A549 (cell line): ENCODE data around the gene LRRC36. TPM values are rescaled to one million over a fixed set of nuclear protein-coding genes. Genes with fewer than 3 reads are reported as not detected.

Source experiments
- ATAC-seq, 2 experiments: fragments of 200-7000 bp in 1 of 2; fragments of >200 bp in 1 of 2; cut with Nextera tagmentation in 1 of 2; cut with Tn5 transposase in 1 of 2; 3 replicates each; pipeline versions ENCODE4 v1.8.0 to v1.9.1; 2018 to 2020; ENCODE audit warnings: mild to moderate bottlenecking in 1 of 2, moderate library complexity in 1 of 2
- CTCF ChIA-PET: fragments of 300-600 bp; sonication (Branson Sonifier 250); formaldehyde crosslinking; extraction: SDS; loops from one replicate; lab custom pipeline; 2021; ENCODE audit warnings: antibody characterized with exemption, inconsistent platforms; lab: Yijun Ruan, JAX
- POLR2A ChIA-PET: fragments of 350-600 bp; formaldehyde crosslinking; extraction: SDS; loops from one replicate; lab custom pipeline; 2021; ENCODE audit warnings: antibody characterized with exemption, inconsistent platforms; lab: Yijun Ruan, JAX
- DNase-seq, 2 experiments: peaks; one replicate each; pipeline versions ENCODE4 v3.0.0 to v3.0.0-alpha.2; 2011 to 2016; ENCODE audit warnings: low read depth in 1 of 2, low spot score in 1 of 2
- FAIRE-seq: peaks from 2 replicates; lab custom pipeline; 2011; peaks lifted over from hg19 to GRCh38; lab: Jason Lieb, UNC
- H3K27ac ChIP-seq, 2 experiments: fragments of >200 bp; sonication (Bioruptor Twin); formaldehyde crosslinking; 3 replicates each; pipeline ENCODE4 v1.5.1; 2016 to 2017
- H3K4me1 ChIP-seq: fragments of >200 bp; sonication (Bioruptor Twin); formaldehyde crosslinking; 3 replicates; pipeline ENCODE4 v1.6.1; 2016
- H3K4me2 ChIP-seq: fragments of >200 bp; sonication (Bioruptor Twin); formaldehyde crosslinking; 3 replicates; pipeline ENCODE4 v1.6.1; 2016
- H3K4me3 ChIP-seq: fragments of >200 bp; sonication (Bioruptor Twin); formaldehyde crosslinking; 3 replicates; pipeline ENCODE4 v1.5.1; 2016
- H3K9me3 ChIP-seq: fragments of >200 bp; sonication (Bioruptor Twin); formaldehyde crosslinking; 3 replicates; pipeline ENCODE4 v1.6.1; 2016
- CBX2 ChIP-seq: fragments of 200-600 bp; sonication (generic); IDR thresholded peaks from 2 replicates; pipeline ENCODE4 v1.6.1; 2016; ENCODE audit warnings: low read depth, mild to moderate bottlenecking, borderline replicate concordance
- CBX8 ChIP-seq: fragments of 200-600 bp; sonication (generic); IDR thresholded peaks from 2 replicates; pipeline ENCODE4 v1.6.1; 2016
- CHD4 ChIP-seq: fragments of 200-600 bp; sonication (generic); IDR thresholded peaks from 2 replicates; pipeline ENCODE4 v1.6.1; 2016; ENCODE audit warnings: antibody characterized with exemption, mild to moderate bottlenecking, borderline replicate concordance
- EHMT2 ChIP-seq: fragments of 200-600 bp; sonication (generic); IDR thresholded peaks from 2 replicates; pipeline ENCODE4 v1.6.1; 2016; ENCODE audit warnings: antibody characterized with exemption, low read depth, mild to moderate bottlenecking, moderate library complexity
- EP300 ChIP-seq, 2 experiments: fragments of >200 bp; sonication (Bioruptor Twin); formaldehyde crosslinking; IDR thresholded peaks; 2 replicates in 1 of 2; 3 replicates in 1 of 2; pipeline ENCODE4 v1.6.1; 2016 to 2017
- ESRRA ChIP-seq: fragments of 150-350 bp; IDR thresholded peaks from 2 replicates; pipeline ENCODE4 v1.6.1; 2014; ENCODE audit warnings: mild to moderate bottlenecking, low read length, borderline replicate concordance
- FOSL2 ChIP-seq, 2 experiments: fragments of 450-650 bp in 1 of 2; fragments of >200 bp in 1 of 2; sonication (Bioruptor Twin) in 1 of 2; formaldehyde crosslinking; IDR thresholded peaks; 2 replicates each; pipeline versions ENCODE4 v1.5.0 to v1.6.1; 2016 to 2020; ENCODE audit warnings: mild to moderate bottlenecking in 1 of 2, moderate library complexity in 1 of 2
- HDAC2 ChIP-seq: fragments of 200-600 bp; sonication (generic); IDR thresholded peaks from 2 replicates; pipeline ENCODE4 v1.6.1; 2016
- HOXA7 ChIP-seq: fragments of 250-450 bp; sonication (Bioruptor Pico); IDR thresholded peaks from 2 replicates; pipeline ENCODE4 v1.5.0; 2020; ENCODE audit warnings: mild to moderate bottlenecking, moderate library complexity
- HOXB13 ChIP-seq: fragments of 250-450 bp; sonication (Bioruptor Pico); IDR thresholded peaks from 2 replicates; pipeline ENCODE4 v1.5.0; 2020; ENCODE audit warnings: low read depth, mild to moderate bottlenecking, moderate library complexity
- JUN ChIP-seq, 2 experiments: fragments of >200 bp; sonication (Bioruptor Twin); formaldehyde crosslinking; IDR thresholded peaks; 2 replicates in 1 of 2; 3 replicates in 1 of 2; pipeline ENCODE4 v1.6.1; 2016 to 2017
- KDM1A ChIP-seq: fragments of 200-600 bp; sonication (generic); IDR thresholded peaks from 2 replicates; pipeline ENCODE4 v1.6.1; 2016; ENCODE audit warnings: low read depth, mild to moderate bottlenecking
- MYC ChIP-seq: IDR thresholded peaks from 2 replicates; pipeline ENCODE4 v1.6.1; 2012; ENCODE audit warnings: mild to moderate bottlenecking, inconsistent platforms, low read length, improper control_type of control experiment, borderline replicate concordance
- POLR2AphosphoS2 ChIP-seq: conservative IDR thresholded peaks from 2 replicates; pipeline ENCODE4 v1.6.1; 2012; ENCODE audit warnings: low read length, improper control_type of control experiment, inconsistent platforms
- RAD21 ChIP-seq, 2 experiments: fragments of >200 bp in 1 of 2; sonication (Bioruptor Twin) in 1 of 2; formaldehyde crosslinking in 1 of 2; IDR thresholded peaks in 1 of 2; conservative IDR thresholded peaks in 1 of 2; 2 replicates in 1 of 2; 3 replicates in 1 of 2; pipeline ENCODE4 v1.6.1; 2012 to 2018; ENCODE audit warnings: inconsistent platforms in 1 of 2
- RCOR1 ChIP-seq: fragments of 150-350 bp; IDR thresholded peaks from 2 replicates; pipeline ENCODE4 v1.6.1; 2014; ENCODE audit warnings: antibody characterized with exemption, low read length, low read depth
- RNF2 ChIP-seq: fragments of 200-600 bp; sonication (generic); IDR thresholded peaks from 2 replicates; pipeline ENCODE4 v1.6.1; 2016; ENCODE audit warnings: low read depth, mild to moderate bottlenecking, antibody characterized with exemption, moderate library complexity, borderline replicate concordance
- SMC3 ChIP-seq: fragments of >200 bp; sonication (Bioruptor Twin); formaldehyde crosslinking; IDR thresholded peaks from 3 replicates; pipeline ENCODE4 v1.6.1; 2018; ENCODE audit warnings: inconsistent platforms
- TFCP2L1 ChIP-seq: fragments of 250-450 bp; sonication (Bioruptor Pico); IDR thresholded peaks from 2 replicates; pipeline ENCODE4 v1.5.0; 2021; ENCODE audit warnings: mild to moderate bottlenecking
- ZFP36 ChIP-seq: fragments of 450-650 bp; IDR thresholded peaks from 2 replicates; pipeline ENCODE4 v1.6.1; 2014; ENCODE audit warnings: borderline replicate concordance; ENCODE audit not compliant: partially characterized antibody
- ZSCAN20 ChIP-seq: fragments of 250-450 bp; sonication (Bioruptor Pico); IDR thresholded peaks from 2 replicates; pipeline ENCODE4 v1.8.0; 2022; ENCODE audit warnings: mild to moderate bottlenecking, moderate library complexity
- WGBS: methylation state at CpG from one replicate; pipeline ENCODE4 v1.1.6; 2017; ENCODE audit errors: missing lambda C conversion rate; 5-methylcytosine and 5-hydroxymethylcytosine counted together
- polyA plus RNA-seq, 4 experiments: library from polyadenylated mRNA; depleted of rRNA in 3 of 4; stranded (reverse); fragments of >200 nt; fragmentation: RNase III in 1 of 4; extraction: RNeasy Plus Mini Kit Qiagen cat#74134 plus additional on column Dnase treatment in 1 of 4; gene quantifications; 2 replicates in 3 of 4; 3 replicates in 1 of 4; pipeline ENCODE4 v1.2.3, GENCODE V29; 2011 to 2017
- TF ChIP-seq, protein P1 (sequence below): fragments of 150-350 bp; IDR thresholded peaks from 2 replicates; pipeline ENCODE4 v1.6.1; 2014; ENCODE audit warnings: low read depth, mild to moderate bottlenecking, low read length
- TF ChIP-seq, protein P2 (sequence below): IDR thresholded peaks from 2 replicates; pipeline ENCODE4 v1.6.1; 2012; ENCODE audit warnings: low read depth, borderline replicate concordance
- TF ChIP-seq, protein P3 (sequence below): fragments of >200 bp; sonication (Bioruptor Twin); formaldehyde crosslinking; IDR thresholded peaks from 3 replicates; pipeline ENCODE4 v1.5.1; 2016
- TF ChIP-seq, protein P4 (sequence below): IDR thresholded peaks from 2 replicates; pipeline ENCODE4 v1.6.1; 2012

Gene LRRC36
- polyA plus RNA-seq, 2 of the 4 experiments (the other 2 are of a cell fraction): 0.48 to 0.57 TPM

DNA sequence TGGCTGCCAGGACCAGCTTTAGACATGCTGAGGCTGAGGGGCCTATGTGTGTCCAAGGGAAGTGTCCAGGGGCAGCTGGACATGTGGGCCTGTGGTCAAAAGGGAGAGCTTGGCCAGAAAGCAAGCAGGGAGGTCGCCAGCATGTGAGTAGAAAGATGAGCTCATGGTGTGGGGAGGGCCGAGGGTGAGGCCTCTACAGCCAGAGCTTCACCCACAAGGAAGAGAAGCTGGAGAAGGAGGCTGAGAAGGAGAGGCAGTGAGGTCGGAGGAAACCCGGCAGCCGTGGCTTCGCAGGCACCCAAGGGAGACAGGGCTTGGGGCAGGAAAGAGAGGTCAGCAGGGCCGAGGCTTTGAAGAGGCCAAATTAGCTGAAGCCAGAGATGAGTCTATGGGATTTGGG is 100.3 kb downstream of the LRRC36 start:
- H3K4me3 ChIP-seq: no peak overlapping the region
- no peak for ATAC-seq
- WGBS: 51% methylated on average over 7 of the region's 7 CpGs
- FAIRE-seq: no peak
- no peaks in the 10 kb centered on the region for H3K9me3 ChIP-seq
- TF ChIP-seq EHMT2 (no peak), HDAC2 (no peak), ZFP36 (no peak), CBX8 (no peak), KDM1A (no peak)
- TF ChIP-seq, protein P1, sequence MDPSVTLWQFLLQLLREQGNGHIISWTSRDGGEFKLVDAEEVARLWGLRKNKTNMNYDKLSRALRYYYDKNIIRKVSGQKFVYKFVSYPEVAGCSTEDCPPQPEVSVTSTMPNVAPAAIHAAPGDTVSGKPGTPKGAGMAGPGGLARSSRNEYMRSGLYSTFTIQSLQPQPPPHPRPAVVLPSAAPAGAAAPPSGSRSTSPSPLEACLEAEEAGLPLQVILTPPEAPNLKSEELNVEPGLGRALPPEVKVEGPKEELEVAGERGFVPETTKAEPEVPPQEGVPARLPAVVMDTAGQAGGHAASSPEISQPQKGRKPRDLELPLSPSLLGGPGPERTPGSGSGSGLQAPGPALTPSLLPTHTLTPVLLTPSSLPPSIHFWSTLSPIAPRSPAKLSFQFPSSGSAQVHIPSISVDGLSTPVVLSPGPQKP: no peak
- TF ChIP-seq, protein P2, sequence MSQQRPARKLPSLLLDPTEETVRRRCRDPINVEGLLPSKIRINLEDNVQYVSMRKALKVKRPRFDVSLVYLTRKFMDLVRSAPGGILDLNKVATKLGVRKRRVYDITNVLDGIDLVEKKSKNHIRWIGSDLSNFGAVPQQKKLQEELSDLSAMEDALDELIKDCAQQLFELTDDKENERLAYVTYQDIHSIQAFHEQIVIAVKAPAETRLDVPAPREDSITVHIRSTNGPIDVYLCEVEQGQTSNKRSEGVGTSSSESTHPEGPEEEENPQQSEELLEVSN: no peak
- TF ChIP-seq, all 56 proteins: peak for 0
- Histone ChIP-seq H3K4me2 (no peak overlapping the region), H3K4me1 (peaks cover 9% of the 10 kb centered on the region; the same call in 2 of the 3 replicates), H3K27ac (no peak overlapping the region)
- no peak for DNase-seq
- POLR2A ChIA-PET: no interaction called here
- CTCF ChIA-PET: interaction anchor here (0.6 to 10.9 kb wide), 27 partner anchors 8 to 238 kb away, joined by 3 to 207 read pairs (median 7); partner anchors contain the start of genes ATP6V0D1, KCTD19, LRRC36 and ZDHHC1

DNA sequence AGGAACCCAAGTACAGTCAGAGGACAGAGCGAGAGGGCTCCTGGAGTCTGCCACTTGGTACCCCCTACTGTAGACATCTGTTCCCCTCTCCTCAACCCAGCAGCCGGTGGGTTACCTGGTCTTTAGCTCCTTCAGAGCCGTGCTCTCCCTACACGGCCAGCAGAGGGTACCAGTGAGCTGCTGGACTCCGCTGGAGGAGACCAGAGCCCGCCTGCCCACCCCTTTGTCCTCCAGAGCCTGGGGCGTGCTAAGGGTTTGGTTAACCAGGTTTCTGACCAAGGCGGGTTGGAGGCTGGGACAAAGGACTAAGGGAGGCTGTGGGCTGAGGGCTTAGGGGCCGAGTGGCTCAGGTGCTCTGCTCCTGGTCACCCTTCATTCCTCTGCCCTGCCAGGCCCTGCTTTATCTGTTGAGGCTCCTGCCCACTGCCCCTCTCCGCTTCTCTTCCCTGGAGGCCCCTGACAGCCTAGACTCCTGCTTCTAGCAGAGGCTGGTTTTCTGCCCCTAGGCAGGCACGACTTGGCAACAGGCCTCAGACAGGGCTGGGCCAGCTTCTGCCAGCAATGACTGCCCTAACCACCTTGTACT is 101.6 kb downstream of the LRRC36 start:
- FAIRE-seq: no peak
- no peak for TF ChIP-seq POLR2AphosphoS2
- TF ChIP-seq RAD21 (conservative IDR thresholded peaks at IDR 0.05 in 1 of 2, IDR thresholded peaks at IDR 0.05 in 1 of 2): peak; percentile 71 to 75
- TF ChIP-seq HOXA7: no peak
- TF ChIP-seq RNF2: no peak
- no peak for TF ChIP-seq RCOR1
- TF ChIP-seq, protein P3, sequence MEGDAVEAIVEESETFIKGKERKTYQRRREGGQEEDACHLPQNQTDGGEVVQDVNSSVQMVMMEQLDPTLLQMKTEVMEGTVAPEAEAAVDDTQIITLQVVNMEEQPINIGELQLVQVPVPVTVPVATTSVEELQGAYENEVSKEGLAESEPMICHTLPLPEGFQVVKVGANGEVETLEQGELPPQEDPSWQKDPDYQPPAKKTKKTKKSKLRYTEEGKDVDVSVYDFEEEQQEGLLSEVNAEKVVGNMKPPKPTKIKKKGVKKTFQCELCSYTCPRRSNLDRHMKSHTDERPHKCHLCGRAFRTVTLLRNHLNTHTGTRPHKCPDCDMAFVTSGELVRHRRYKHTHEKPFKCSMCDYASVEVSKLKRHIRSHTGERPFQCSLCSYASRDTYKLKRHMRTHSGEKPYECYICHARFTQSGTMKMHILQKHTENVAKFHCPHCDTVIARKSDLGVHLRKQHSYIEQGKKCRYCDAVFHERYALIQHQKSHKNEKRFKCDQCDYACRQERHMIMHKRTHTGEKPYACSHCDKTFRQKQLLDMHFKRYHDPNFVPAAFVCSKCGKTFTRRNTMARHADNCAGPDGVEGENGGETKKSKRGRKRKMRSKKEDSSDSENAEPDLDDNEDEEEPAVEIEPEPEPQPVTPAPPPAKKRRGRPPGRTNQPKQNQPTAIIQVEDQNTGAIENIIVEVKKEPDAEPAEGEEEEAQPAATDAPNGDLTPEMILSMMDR: peak; percentile 78
- no peak for TF ChIP-seq EP300 (IDR thresholded peaks at IDR 0.05)
- TF ChIP-seq ZSCAN20: no peak
- TF ChIP-seq ESRRA: no peak
- TF ChIP-seq CHD4: no peak
- TF ChIP-seq EHMT2: no peak
- TF ChIP-seq FOSL2 (IDR thresholded peaks at IDR 0.05): no peak
- TF ChIP-seq FOSL2 (CRISPR knock-in tag; IDR thresholded peaks at IDR 0.05): no peak
- no peak for TF ChIP-seq HOXB13 (CRISPR knock-in tag)
- TF ChIP-seq SMC3: peak; percentile 78
- TF ChIP-seq JUN (IDR thresholded peaks at IDR 0.05): no peak
- no peak for TF ChIP-seq HDAC2
- TF ChIP-seq CBX2: no peak
- TF ChIP-seq MYC: no peak
- TF ChIP-seq TFCP2L1 (CRISPR knock-in tag): no peak
- TF ChIP-seq, protein P2: no peak
- TF ChIP-seq, protein P4, sequence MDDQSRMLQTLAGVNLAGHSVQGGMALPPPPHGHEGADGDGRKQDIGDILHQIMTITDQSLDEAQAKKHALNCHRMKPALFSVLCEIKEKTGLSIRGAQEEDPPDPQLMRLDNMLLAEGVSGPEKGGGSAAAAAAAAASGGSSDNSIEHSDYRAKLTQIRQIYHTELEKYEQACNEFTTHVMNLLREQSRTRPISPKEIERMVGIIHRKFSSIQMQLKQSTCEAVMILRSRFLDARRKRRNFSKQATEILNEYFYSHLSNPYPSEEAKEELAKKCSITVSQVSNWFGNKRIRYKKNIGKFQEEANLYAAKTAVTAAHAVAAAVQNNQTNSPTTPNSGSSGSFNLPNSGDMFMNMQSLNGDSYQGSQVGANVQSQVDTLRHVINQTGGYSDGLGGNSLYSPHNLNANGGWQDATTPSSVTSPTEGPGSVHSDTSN: no peak
- CTCF ChIA-PET: interaction anchor here (0.5 to 10.9 kb wide), 50 partner anchors 11 to 508 kb away, joined by 3 to 207 read pairs (median 4); partner anchors contain the start of genes ATP6V0D1, KCTD19, LRRC36 and TPPP3
- peak; percentile 67 to 86 for DNase-seq
- Histone ChIP-seq H3K4me2 (no peak overlapping the region), H3K4me1 (peaks cover 9% of the 10 kb centered on the region; the same call in 2 of the 3 replicates), H3K27ac (no peak overlapping the region), H3K4me3 (no peak overlapping the region), H3K9me3 (no peaks in the 10 kb centered on the region)
- WGBS: 11% methylated on average over 11 of the region's 11 CpGs
- peak; percentile 52 to 86 for ATAC-seq
- POLR2A ChIA-PET: interaction anchor here (0.7 to 0.8 kb wide), 2 partner anchors 12 to 16 kb away, joined by 3 read pairs; partner anchors contain the start of gene ZDHHC1
